ENCODE results near the gene ZNF346. TPM values are rescaled to one million over a fixed set of nuclear protein-coding genes. Genes with fewer than 3 reads are reported as not detected.
A peak's percentile ranks its signal among the peaks of the same experiment; 100 is the strongest.

Gene ZNF346
- total and polyA plus RNA-seq, 2 of the 13 experiments (the other 11 are each of a cell fraction or from before 2014, with no cell fraction given), result 8.6 to 19.4 TPM

GRCh38 chr5:177094224-177095087 is 72.0 kb downstream of the ZNF346 start (continued):
- TF ChIP-seq NFYC (CRISPR knock-in tag; IDR thresholded peaks at IDR 0.05) (no peak), ZNF20 (CRISPR knock-in tag; IDR thresholded peaks at IDR 0.05) (no peak), PTBP1 (IDR thresholded peaks at IDR 0.05; ENCODE audit: low read depth, low read length, poor library complexity, severe bottlenecking) (no peak), ZNF260 (CRISPR knock-in tag; IDR thresholded peaks at IDR 0.05; ENCODE audit: borderline replicate concordance, low read depth) (no peak), ISL2 (CRISPR knock-in tag; IDR thresholded peaks at IDR 0.05) (no peak), HHEX (CRISPR knock-in tag; IDR thresholded peaks at IDR 0.05) (no peak), ZNF441 (CRISPR knock-in tag; IDR thresholded peaks at IDR 0.05; ENCODE audit: borderline replicate concordance) (no peak), NR0B2 (CRISPR knock-in tag; IDR thresholded peaks at IDR 0.05) (peak; percentile 75; the same call in 1 of the 2 replicates), ZNF543 (CRISPR knock-in tag; IDR thresholded peaks at IDR 0.05) (peak; percentile 42; the same call in 1 of the 2 replicates), ZKSCAN1 (IDR thresholded peaks at IDR 0.05; ENCODE audit: low read length) (no peak), FOXP1 (IDR thresholded peaks at IDR 0.05) (no peak), FOXP1 (CRISPR knock-in tag; IDR thresholded peaks at IDR 0.05) (peak; percentile 38; the same call in 1 of the 2 replicates), TAF15 (IDR thresholded peaks at IDR 0.05; ENCODE audit: low read depth, low read length, poor library complexity, severe bottlenecking) (no peak), SAFB2 (CRISPR knock-in tag; IDR thresholded peaks at IDR 0.05; ENCODE audit: borderline replicate concordance, low read depth) (no peak), HNF1A (IDR thresholded peaks at IDR 0.05; ENCODE audit: low read depth) (peak; percentile 59), HNF1A (CRISPR knock-in tag; IDR thresholded peaks at IDR 0.05; ENCODE audit: borderline replicate concordance) (peak; percentile 88)
- TF ChIP-seq, protein P1, sequence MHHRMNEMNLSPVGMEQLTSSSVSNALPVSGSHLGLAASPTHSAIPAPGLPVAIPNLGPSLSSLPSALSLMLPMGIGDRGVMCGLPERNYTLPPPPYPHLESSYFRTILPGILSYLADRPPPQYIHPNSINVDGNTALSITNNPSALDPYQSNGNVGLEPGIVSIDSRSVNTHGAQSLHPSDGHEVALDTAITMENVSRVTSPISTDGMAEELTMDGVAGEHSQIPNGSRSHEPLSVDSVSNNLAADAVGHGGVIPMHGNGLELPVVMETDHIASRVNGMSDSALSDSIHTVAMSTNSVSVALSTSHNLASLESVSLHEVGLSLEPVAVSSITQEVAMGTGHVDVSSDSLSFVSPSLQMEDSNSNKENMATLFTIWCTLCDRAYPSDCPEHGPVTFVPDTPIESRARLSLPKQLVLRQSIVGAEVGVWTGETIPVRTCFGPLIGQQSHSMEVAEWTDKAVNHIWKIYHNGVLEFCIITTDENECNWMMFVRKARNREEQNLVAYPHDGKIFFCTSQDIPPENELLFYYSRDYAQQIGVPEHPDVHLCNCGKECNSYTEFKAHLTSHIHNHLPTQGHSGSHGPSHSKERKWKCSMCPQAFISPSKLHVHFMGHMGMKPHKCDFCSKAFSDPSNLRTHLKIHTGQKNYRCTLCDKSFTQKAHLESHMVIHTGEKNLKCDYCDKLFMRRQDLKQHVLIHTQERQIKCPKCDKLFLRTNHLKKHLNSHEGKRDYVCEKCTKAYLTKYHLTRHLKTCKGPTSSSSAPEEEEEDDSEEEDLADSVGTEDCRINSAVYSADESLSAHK (CRISPR knock-in tag; IDR thresholded peaks at IDR 0.05; ENCODE audit: borderline replicate concordance), result no peak
- TF ChIP-seq, protein P2, sequence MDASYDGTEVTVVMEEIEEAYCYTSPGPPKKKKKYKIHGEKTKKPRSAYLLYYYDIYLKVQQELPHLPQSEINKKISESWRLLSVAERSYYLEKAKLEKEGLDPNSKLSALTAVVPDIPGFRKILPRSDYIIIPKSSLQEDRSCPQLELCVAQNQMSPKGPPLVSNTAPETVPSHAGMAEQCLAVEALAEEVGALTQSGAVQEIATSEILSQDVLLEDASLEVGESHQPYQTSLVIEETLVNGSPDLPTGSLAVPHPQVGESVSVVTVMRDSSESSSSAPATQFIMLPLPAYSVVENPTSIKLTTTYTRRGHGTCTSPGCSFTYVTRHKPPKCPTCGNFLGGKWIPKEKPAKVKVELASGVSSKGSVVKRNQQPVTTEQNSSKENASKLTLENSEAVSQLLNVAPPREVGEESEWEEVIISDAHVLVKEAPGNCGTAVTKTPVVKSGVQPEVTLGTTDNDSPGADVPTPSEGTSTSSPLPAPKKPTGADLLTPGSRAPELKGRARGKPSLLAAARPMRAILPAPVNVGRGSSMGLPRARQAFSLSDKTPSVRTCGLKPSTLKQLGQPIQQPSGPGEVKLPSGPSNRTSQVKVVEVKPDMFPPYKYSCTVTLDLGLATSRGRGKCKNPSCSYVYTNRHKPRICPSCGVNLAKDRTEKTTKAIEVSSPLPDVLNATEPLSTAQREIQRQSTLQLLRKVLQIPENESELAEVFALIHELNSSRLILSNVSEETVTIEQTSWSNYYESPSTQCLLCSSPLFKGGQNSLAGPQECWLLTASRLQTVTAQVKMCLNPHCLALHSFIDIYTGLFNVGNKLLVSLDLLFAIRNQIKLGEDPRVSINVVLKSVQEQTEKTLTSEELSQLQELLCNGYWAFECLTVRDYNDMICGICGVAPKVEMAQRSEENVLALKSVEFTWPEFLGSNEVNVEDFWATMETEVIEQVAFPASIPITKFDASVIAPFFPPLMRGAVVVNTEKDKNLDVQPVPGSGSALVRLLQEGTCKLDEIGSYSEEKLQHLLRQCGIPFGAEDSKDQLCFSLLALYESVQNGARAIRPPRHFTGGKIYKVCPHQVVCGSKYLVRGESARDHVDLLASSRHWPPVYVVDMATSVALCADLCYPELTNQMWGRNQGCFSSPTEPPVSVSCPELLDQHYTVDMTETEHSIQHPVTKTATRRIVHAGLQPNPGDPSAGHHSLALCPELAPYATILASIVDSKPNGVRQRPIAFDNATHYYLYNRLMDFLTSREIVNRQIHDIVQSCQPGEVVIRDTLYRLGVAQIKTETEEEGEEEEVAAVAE (CRISPR knock-in tag; IDR thresholded peaks at IDR 0.05; ENCODE audit: borderline replicate concordance), result 0 out of 2 replicates have a peak, but pooled peaks have one; percentile 32
